Measurements from ENCODE around the gene FGF12.

The FGF12 gene

GRCh38 chr3:192422321-192422996 lies 304.9 kb downstream of the FGF12 start:
- no peak overlapping the region for H3K4me3 ChIP-seq (ENCODE audit: low read depth, low read length)
- no peak for TF ChIP-seq CTCF (IDR thresholded peaks at IDR 0.05; ENCODE audit: low read depth, low read length, missing control alignments)
- in situ Hi-C loops (cut with HindIII; ENCODE audit: low sequenced_read_pairs) = no loop called here
- peak; percentile 44 for DNase-seq (ENCODE audit: low read depth)

- H3K4me3 ChIP-seq (ENCODE audit: low read depth, low read length) = no peak overlapping the region
- no peak for TF ChIP-seq CTCF (IDR thresholded peaks at IDR 0.05; ENCODE audit: low read depth, low read length, missing control alignments)
- in situ Hi-C loops (cut with HindIII; ENCODE audit: low sequenced_read_pairs) = no loop called here
- DNase-seq (ENCODE audit: low read depth) = no peak
Measured at GRCh38 chr3:192419312-192419711, 308.0 kb downstream of the FGF12 start.

- H3K4me3 ChIP-seq (ENCODE audit: low read depth, low read length) = no peak overlapping the region
- in situ Hi-C loops (cut with HindIII; ENCODE audit: low sequenced_read_pairs) = no loop called here
- no peak for DNase-seq (ENCODE audit: low read depth)
- no peak for TF ChIP-seq CTCF (IDR thresholded peaks at IDR 0.05; ENCODE audit: low read depth, low read length, missing control alignments)
Measured at GRCh38 chr3:192417559-192418055, 309.7 kb downstream of the FGF12 start.

GRCh38 chr3:192417017-192417416 lies 310.3 kb downstream of the FGF12 start:
- peak; percentile 53 for DNase-seq (ENCODE audit: low read depth)
- in situ Hi-C loops (cut with HindIII; ENCODE audit: low sequenced_read_pairs) = no loop called here
- no peak overlapping the region for H3K4me3 ChIP-seq (ENCODE audit: low read depth, low read length)
- TF ChIP-seq CTCF (IDR thresholded peaks at IDR 0.05; ENCODE audit: low read depth, low read length, missing control alignments) = no peak

GRCh38 chr3:192413461-192413860 lies 313.9 kb downstream of the FGF12 start:
- TF ChIP-seq CTCF (IDR thresholded peaks at IDR 0.05; ENCODE audit: low read depth, low read length, missing control alignments) = no peak
- DNase-seq (ENCODE audit: low read depth) = no peak
- no peak overlapping the region for H3K4me3 ChIP-seq (ENCODE audit: low read depth, low read length)
- in situ Hi-C loops (cut with HindIII; ENCODE audit: low sequenced_read_pairs) = no loop called here

GRCh38 chr3:192410684-192410960 lies 316.7 kb downstream of the FGF12 start:
- H3K4me3 ChIP-seq (ENCODE audit: low read depth, low read length) = no peak overlapping the region
- in situ Hi-C loops (cut with HindIII; ENCODE audit: low sequenced_read_pairs) = no loop called here
- no peak for TF ChIP-seq CTCF (IDR thresholded peaks at IDR 0.05; ENCODE audit: low read depth, low read length, missing control alignments)
- DNase-seq (ENCODE audit: low read depth) = no peak

All from astrocyte of the cerebellum (primary cell).